GM10266 (cell line): ENCODE data around the gene EEIG1.

ENCODE experiments used
- DNase-seq: peaks from one replicate; pipeline ENCODE4 v3.0.0; 2012; ENCODE audit errors: extremely low spot score
- CTCF ChIP-seq: IDR thresholded peaks from 2 replicates; pipeline ENCODE4 v1.5.1; 2012; ENCODE audit warnings: mild to moderate bottlenecking, low read depth; ENCODE audit not compliant: control insufficient read depth, insufficient read depth; ENCODE audit errors: missing control alignments

The EEIG1 gene

GRCh38 chr9:128007566-128008138 is 26.9 kb upstream of the EEIG1 start:
- TF ChIP-seq CTCF = no peak
- DNase-seq = peak; percentile 57

GRCh38 chr9:128006332-128006996 is 25.7 kb upstream of the EEIG1 start:
- TF ChIP-seq CTCF = no peak
- no peak for DNase-seq

- no peak for TF ChIP-seq CTCF
- DNase-seq = no peak
Measured at GRCh38 chr9:128005923-128006322, 25.1 kb upstream of the EEIG1 start.

GRCh38 chr9:128003966-128004604 is 23.3 kb upstream of the EEIG1 start:
- DNase-seq = no peak
- TF ChIP-seq CTCF = no peak

GRCh38 chr9:128002959-128003358 is 22.2 kb upstream of the EEIG1 start:
- TF ChIP-seq CTCF = no peak
- DNase-seq = no peak

- no peak for DNase-seq
- TF ChIP-seq CTCF = no peak
Measured at GRCh38 chr9:128001779-128002298, 21.1 kb upstream of the EEIG1 start.
